Astrocyte (in vitro differentiated cells and primary cell): ENCODE measurements around the gene BEND5.

ENCODE experiments used
- EZH2 ChIP-seq: IDR thresholded peaks from 2 replicates; pipeline ENCODE4 v1.6.1; 2012; ENCODE audit warnings: mild to moderate bottlenecking, low read length, inconsistent platforms; ENCODE audit not compliant: insufficient read depth
- TF ChIP-seq, protein P1 (sequence below): IDR thresholded peaks from 2 replicates; pipeline ENCODE4 v1.5.1; 2011; ENCODE audit warnings: low read depth, mild to moderate bottlenecking, inconsistent platforms, low read length, moderate library complexity; ENCODE audit not compliant: insufficient read depth

DNA sequence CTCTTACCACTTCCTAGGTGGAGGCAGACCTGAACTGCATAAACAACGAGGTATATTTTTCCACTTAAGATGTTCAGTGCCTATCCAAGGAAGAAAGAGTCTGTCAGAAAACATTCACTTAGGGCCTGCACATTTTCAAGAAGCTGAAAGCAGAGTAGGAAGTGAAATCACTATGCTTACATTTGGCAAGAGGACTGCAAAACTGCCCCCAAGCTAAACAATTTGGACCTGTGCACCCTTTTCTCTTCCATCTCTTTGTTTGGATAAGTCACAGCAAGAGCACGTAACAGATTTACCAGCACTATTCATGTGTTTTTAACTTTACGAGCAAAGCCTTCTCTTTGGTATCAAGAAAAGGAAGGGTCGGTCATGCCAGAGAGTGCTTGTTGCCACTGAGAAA lies 13.2 kb upstream of the BEND5 start:
- TF ChIP-seq, protein P1, sequence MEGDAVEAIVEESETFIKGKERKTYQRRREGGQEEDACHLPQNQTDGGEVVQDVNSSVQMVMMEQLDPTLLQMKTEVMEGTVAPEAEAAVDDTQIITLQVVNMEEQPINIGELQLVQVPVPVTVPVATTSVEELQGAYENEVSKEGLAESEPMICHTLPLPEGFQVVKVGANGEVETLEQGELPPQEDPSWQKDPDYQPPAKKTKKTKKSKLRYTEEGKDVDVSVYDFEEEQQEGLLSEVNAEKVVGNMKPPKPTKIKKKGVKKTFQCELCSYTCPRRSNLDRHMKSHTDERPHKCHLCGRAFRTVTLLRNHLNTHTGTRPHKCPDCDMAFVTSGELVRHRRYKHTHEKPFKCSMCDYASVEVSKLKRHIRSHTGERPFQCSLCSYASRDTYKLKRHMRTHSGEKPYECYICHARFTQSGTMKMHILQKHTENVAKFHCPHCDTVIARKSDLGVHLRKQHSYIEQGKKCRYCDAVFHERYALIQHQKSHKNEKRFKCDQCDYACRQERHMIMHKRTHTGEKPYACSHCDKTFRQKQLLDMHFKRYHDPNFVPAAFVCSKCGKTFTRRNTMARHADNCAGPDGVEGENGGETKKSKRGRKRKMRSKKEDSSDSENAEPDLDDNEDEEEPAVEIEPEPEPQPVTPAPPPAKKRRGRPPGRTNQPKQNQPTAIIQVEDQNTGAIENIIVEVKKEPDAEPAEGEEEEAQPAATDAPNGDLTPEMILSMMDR, result no peak
- no peak for TF ChIP-seq EZH2
